Neural cell (in vitro differentiated cells): Measurements from ENCODE around the gene MYEOV. TPM values are rescaled to one million over a fixed set of nuclear protein-coding genes. Genes with fewer than 3 reads are reported as not detected.

Experiments used
- H2AFZ ChIP-seq: fragments of 200-600, 300-800 bp; sonication (generic), shearing (Covaris generic); 2 replicates; pipeline ENCODE4 v1.6.0; 2014; ENCODE audit warnings: low read depth, mild to moderate bottlenecking, antibody characterized with exemption, low read length, moderate library complexity
- H3F3A ChIP-seq: fragments of 200-600 bp; shearing (Covaris generic); 2 replicates; pipeline ENCODE4 v1.6.1; 2016; ENCODE audit warnings: mild to moderate bottlenecking, moderate library complexity, mixed read lengths, antibody characterized with exemption, low read length; ENCODE audit not compliant: insufficient read depth, poor library complexity, severe bottlenecking
- H3K27ac ChIP-seq: fragments of 200-600, 300-800 bp; sonication (generic), shearing (Covaris generic); 2 replicates; pipeline ENCODE4 v1.5.1; 2014; ENCODE audit warnings: mild to moderate bottlenecking, low read length, moderate library complexity
- H3K27me3 ChIP-seq: fragments of 300-800, 200-600 bp; sonication (generic), shearing (Covaris generic); 2 replicates; pipeline ENCODE4 v1.6.0; 2014; ENCODE audit warnings: mild to moderate bottlenecking, low read depth, low read length, moderate library complexity; ENCODE audit not compliant: insufficient read depth
- H3K36me3 ChIP-seq: fragments of 300-800, 200-600 bp; sonication (generic), shearing (Covaris generic); 2 replicates; pipeline ENCODE4 v1.5.1; 2014; ENCODE audit warnings: mild to moderate bottlenecking, antibody characterized with exemption, low read length, moderate library complexity; ENCODE audit not compliant: insufficient read depth
- H3K4me2 ChIP-seq: fragments of 300-800, 200-600 bp; sonication (generic), shearing (Covaris generic); 2 replicates; pipeline ENCODE4 v1.6.0; 2014; ENCODE audit warnings: mild to moderate bottlenecking, low read length
- H3K4me3 ChIP-seq: fragments of 300-800, 200-600 bp; sonication (generic), shearing (Covaris generic); 2 replicates; pipeline ENCODE4 v1.5.1; 2014; ENCODE audit warnings: mild to moderate bottlenecking, low read length, moderate library complexity
- H3K79me2 ChIP-seq: fragments of 200-600 bp; shearing (Covaris generic); replicated peaks from 2 replicates; pipeline ENCODE4 v1.6.0; 2014; ENCODE audit warnings: mild to moderate bottlenecking, low read length, moderate library complexity; ENCODE audit not compliant: insufficient read depth
- H3K9ac ChIP-seq: fragments of 300-800, 200-600 bp; sonication (generic), shearing (Covaris generic); 2 replicates; pipeline ENCODE4 v1.6.1; 2016; ENCODE audit warnings: mild to moderate bottlenecking, low read length, mixed read lengths
- H3K9me2 ChIP-seq: fragments of 200-600 bp; shearing (Covaris generic); 2 replicates; pipeline ENCODE4 v1.6.1; 2016; ENCODE audit warnings: mild to moderate bottlenecking, low read length, mixed read lengths; ENCODE audit not compliant: insufficient read depth
- H3K9me3 ChIP-seq: fragments of 200-600, 300-800 bp; sonication (generic), shearing (Covaris generic); 2 replicates; pipeline ENCODE4 v1.6.1; 2016; ENCODE audit warnings: mild to moderate bottlenecking, mixed run types, low read length, moderate library complexity, mixed read lengths
- H4K20me1 ChIP-seq: fragments of 200-600 bp; shearing (Covaris generic); 2 replicates; pipeline ENCODE4 v1.6.1; 2016; ENCODE audit warnings: mild to moderate bottlenecking, mixed run types; ENCODE audit not compliant: insufficient read depth
- CTCF ChIP-seq: fragments of 450-650 bp; IDR thresholded peaks from 2 replicates; pipeline ENCODE4 v1.5.1; 2014; ENCODE audit warnings: antibody characterized with exemption, mild to moderate bottlenecking, moderate library complexity; ENCODE audit not compliant: poor library complexity, severe bottlenecking
- EP300 ChIP-seq: fragments of 450-650 bp; conservative IDR thresholded peaks from 2 replicates; pipeline ENCODE4 v1.6.1; 2014; ENCODE audit warnings: antibody characterized with exemption, mild to moderate bottlenecking, moderate library complexity; ENCODE audit not compliant: poor library complexity, severe bottlenecking
- EZH2 ChIP-seq: fragments of 200-600, 300-800 bp; shearing (Covaris generic), sonication (generic); IDR thresholded peaks from 2 replicates; pipeline ENCODE4 v1.6.1; 2014; ENCODE audit warnings: antibody characterized with exemption, low read length, borderline replicate concordance, mild to moderate bottlenecking; ENCODE audit not compliant: insufficient read depth, poor library complexity, severe bottlenecking
- MXI1 ChIP-seq: fragments of 450-650 bp; conservative IDR thresholded peaks from 2 replicates; pipeline ENCODE4 v1.6.1; 2014; ENCODE audit warnings: antibody characterized with exemption, mild to moderate bottlenecking; ENCODE audit not compliant: poor library complexity, severe bottlenecking
- POLR2AphosphoS5 ChIP-seq: IDR thresholded peaks from 2 replicates; pipeline ENCODE4 v1.6.1; 2012
- RAD21 ChIP-seq: fragments of 450-650 bp; conservative IDR thresholded peaks from 2 replicates; pipeline ENCODE4 v1.6.1; 2014; ENCODE audit warnings: antibody characterized with exemption, mild to moderate bottlenecking, moderate library complexity
- SMC3 ChIP-seq: fragments of 450-650 bp; conservative IDR thresholded peaks from 2 replicates; pipeline ENCODE4 v1.6.1; 2014; ENCODE audit warnings: antibody characterized with exemption, mild to moderate bottlenecking, moderate library complexity; ENCODE audit not compliant: poor library complexity
- TAF1 ChIP-seq: IDR thresholded peaks from 2 replicates; pipeline ENCODE4 v1.6.1; 2012; ENCODE audit warnings: low read depth
- polyA plus RNA-seq: library from polyadenylated mRNA; depleted of rRNA; stranded (reverse); fragments of >200 nt; gene quantifications from 2 replicates; pipeline ENCODE4 v1.2.3, GENCODE V29; 2014
- TF ChIP-seq, protein P1 (sequence below): IDR thresholded peaks from 2 replicates; pipeline ENCODE4 v1.6.1; 2012; ENCODE audit warnings: borderline replicate concordance

MYEOV gene
- polyA plus RNA-seq, 1 donor from 2014 or later = not detected

DNA sequence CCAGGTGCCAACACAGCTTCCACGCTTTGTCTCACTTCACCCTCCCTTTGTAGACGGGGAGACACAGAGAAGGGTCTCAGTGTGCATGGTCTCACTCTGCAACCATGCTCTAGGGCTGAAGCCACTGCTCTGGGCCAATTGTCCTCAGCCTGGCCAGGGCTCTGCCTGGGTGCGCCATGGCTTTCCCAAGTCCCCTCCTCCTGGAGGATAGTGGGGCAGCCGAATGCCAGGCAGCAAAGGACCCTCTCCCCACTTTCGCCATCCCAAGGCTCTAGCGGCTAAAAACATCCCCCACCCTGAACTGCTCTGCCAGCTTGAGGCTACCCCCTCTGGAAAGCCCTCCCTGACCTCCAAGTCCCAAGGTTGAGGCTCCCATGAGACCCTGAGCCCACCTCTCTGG lies 20.4 kb upstream of the MYEOV start:
- Histone ChIP-seq H3K4me2 (no peak overlapping the region), H3K4me3 (no peak overlapping the region), H3F3A (no peaks in the 10 kb centered on the region), H3K9ac (no peak overlapping the region), H3K27me3 (no peaks in the 10 kb centered on the region), H2AFZ (no peak overlapping the region), H3K79me2 (no peaks in the 10 kb centered on the region), H4K20me1 (no peaks in the 10 kb centered on the region), H3K36me3 (no peaks in the 10 kb centered on the region), H3K27ac (no peak overlapping the region), H3K9me2 (no peaks in the 10 kb centered on the region), H3K9me3 (no peaks in the 10 kb centered on the region)
- TF ChIP-seq POLR2AphosphoS5 (no peak), SMC3 (no peak), MXI1 (no peak), RAD21 (no peak), CTCF (no peak), EZH2 (no peak)
- TF ChIP-seq, protein P1, sequence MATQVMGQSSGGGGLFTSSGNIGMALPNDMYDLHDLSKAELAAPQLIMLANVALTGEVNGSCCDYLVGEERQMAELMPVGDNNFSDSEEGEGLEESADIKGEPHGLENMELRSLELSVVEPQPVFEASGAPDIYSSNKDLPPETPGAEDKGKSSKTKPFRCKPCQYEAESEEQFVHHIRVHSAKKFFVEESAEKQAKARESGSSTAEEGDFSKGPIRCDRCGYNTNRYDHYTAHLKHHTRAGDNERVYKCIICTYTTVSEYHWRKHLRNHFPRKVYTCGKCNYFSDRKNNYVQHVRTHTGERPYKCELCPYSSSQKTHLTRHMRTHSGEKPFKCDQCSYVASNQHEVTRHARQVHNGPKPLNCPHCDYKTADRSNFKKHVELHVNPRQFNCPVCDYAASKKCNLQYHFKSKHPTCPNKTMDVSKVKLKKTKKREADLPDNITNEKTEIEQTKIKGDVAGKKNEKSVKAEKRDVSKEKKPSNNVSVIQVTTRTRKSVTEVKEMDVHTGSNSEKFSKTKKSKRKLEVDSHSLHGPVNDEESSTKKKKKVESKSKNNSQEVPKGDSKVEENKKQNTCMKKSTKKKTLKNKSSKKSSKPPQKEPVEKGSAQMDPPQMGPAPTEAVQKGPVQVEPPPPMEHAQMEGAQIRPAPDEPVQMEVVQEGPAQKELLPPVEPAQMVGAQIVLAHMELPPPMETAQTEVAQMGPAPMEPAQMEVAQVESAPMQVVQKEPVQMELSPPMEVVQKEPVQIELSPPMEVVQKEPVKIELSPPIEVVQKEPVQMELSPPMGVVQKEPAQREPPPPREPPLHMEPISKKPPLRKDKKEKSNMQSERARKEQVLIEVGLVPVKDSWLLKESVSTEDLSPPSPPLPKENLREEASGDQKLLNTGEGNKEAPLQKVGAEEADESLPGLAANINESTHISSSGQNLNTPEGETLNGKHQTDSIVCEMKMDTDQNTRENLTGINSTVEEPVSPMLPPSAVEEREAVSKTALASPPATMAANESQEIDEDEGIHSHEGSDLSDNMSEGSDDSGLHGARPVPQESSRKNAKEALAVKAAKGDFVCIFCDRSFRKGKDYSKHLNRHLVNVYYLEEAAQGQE = no peak

DNA sequence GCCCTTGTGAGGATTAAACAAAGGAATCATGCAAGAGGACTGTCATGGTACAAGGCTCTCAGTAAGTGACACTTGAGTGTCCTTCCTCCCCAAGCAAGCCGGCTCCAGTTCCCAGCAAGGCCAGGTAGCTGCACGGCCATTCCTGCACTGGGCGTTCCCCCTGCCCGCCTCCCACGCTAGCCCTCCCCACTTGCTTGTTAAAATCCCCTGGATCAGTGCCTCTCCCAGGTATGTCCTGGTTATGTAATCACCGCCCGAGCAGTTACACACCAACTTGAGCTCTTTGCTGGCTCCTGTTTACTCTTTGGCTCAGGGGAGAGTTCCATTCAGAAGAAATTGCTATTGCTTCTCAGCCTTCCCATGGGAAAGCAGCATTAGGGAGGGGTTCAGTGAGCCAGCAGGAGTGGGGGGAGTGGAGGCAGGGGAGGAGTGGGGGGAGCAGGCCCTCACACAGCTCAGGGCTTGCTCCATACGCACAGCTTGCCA lies 19.4 kb upstream of the MYEOV start:
- H3F3A ChIP-seq = no peaks in the 10 kb centered on the region
- no peaks in the 10 kb centered on the region for H4K20me1 ChIP-seq
- H3K79me2 ChIP-seq = no peaks in the 10 kb centered on the region
- H3K4me3 ChIP-seq = no peak overlapping the region
- no peak overlapping the region for H3K9ac ChIP-seq
- H3K9me3 ChIP-seq = no peaks in the 10 kb centered on the region
- H3K9me2 ChIP-seq = no peaks in the 10 kb centered on the region
- H2AFZ ChIP-seq = no peak overlapping the region
- H3K27ac ChIP-seq = no peak overlapping the region
- H3K36me3 ChIP-seq = no peaks in the 10 kb centered on the region
- H3K27me3 ChIP-seq = no peaks in the 10 kb centered on the region
- no peak for TF ChIP-seq SMC3
- TF ChIP-seq, protein P1 = no peak
- no peak for TF ChIP-seq POLR2AphosphoS5
- TF ChIP-seq CTCF = no peak
- no peak for TF ChIP-seq MXI1
- no peak for TF ChIP-seq RAD21
- no peak for TF ChIP-seq TAF1
- no peak for TF ChIP-seq EP300
- TF ChIP-seq EZH2 = no peak
- no peak overlapping the region for H3K4me2 ChIP-seq
